HG03280 (cell line): ENCODE results near the gene ENO3.

Experiments used
- ATAC-seq: cut with Tn5 transposase; IDR thresholded peaks from one replicate; pipeline ENCODE4 v1.9.1; 2021; ENCODE audit warnings: mild to moderate bottlenecking, moderate library complexity; ENCODE audit not compliant: unreplicated experiment

ENO3 gene

GRCh38 chr17:5003214-5003867, 52.4 kb downstream of the ENO3 start:
- ATAC-seq, result no peak
